RPMI7951 (cell line): Measurements from ENCODE around the gene SSTR4. TPM values are rescaled to one million over a fixed set of nuclear protein-coding genes. Genes with fewer than 3 reads are reported as not detected.

Experiments
- DNase-seq: peaks from one replicate; pipeline ENCODE4 v3.0.0-alpha.2; 2012; ENCODE audit warnings: low read depth
- total RNA-seq: library from RNA; depleted of rRNA; stranded (reverse); fragments of >200 nt; shearing (Covaris generic); gene quantifications from 2 replicates; pipeline ENCODE4 v1.2.3, GENCODE V29; 2014; rRNA removed

The SSTR4 gene
- total RNA-seq, 1 experiment from 2014 or later: not detected

GRCh38 chr20:23086931-23087411 lies 51.9 kb downstream of the SSTR4 start:
- DNase-seq: no peak

GRCh38 chr20:23087587-23088251 lies 52.6 kb downstream of the SSTR4 start:
- no peak for DNase-seq

Other genes with a start within 250 kb of the SSTR4 start
- 18.0 and 19.6 TPM in 2 replicates for gene THBD, start 14.4 kb downstream of the SSTR4 start, total RNA-seq
- under 0.01 TPM in 1 of 2 replicates, not detected in the other for gene CD93, start 51.0 kb downstream of the SSTR4 start, total RNA-seq